Uterus (tissue), 2 donors: Measurements from ENCODE around the gene IGSF1.

Experiments used
- POLR2A ChIP-seq, 2 donors: fragments of 450-650 bp; IDR thresholded peaks; one replicate each; pipeline ENCODE4 v1.6.1; 2016; ENCODE audit warnings: antibody characterized with exemption in 2 of 2, mild to moderate bottlenecking in 1 of 2, moderate library complexity in 1 of 2
- TF ChIP-seq, protein P1 (sequence below), 4 experiments: fragments of 200-600 bp in 2 of 4; fragments of 450-650 bp in 2 of 4; sonication (generic) in 2 of 4; IDR thresholded peaks; one replicate each; pipeline ENCODE4 v1.5.1; 2016 to 2019; ENCODE audit warnings: antibody characterized with exemption in 4 of 4, mild to moderate bottlenecking in 2 of 4, moderate library complexity in 1 of 4

DNA sequence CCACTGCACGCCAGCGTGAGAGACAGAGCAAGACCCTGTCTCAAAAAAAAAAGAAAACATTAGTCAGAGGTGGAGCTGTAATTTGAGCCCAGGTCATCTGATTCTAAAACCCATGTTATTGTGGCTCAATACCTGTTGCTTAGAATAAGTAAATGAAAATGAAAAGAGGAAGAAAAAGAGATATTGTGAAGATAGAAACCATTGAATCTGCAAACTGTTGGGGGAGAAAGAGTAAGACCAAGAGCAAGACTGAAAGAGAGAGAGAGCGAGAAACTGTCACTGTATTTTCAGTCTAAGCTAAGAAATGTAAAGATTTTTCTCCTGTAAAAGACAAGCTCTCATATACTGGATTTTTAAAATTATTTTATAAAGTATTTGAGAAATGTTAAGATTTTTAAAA, 9.7 kb upstream of the IGSF1 start:
- TF ChIP-seq POLR2A (IDR thresholded peaks at IDR 0.05), result no peak
- TF ChIP-seq, protein P1, sequence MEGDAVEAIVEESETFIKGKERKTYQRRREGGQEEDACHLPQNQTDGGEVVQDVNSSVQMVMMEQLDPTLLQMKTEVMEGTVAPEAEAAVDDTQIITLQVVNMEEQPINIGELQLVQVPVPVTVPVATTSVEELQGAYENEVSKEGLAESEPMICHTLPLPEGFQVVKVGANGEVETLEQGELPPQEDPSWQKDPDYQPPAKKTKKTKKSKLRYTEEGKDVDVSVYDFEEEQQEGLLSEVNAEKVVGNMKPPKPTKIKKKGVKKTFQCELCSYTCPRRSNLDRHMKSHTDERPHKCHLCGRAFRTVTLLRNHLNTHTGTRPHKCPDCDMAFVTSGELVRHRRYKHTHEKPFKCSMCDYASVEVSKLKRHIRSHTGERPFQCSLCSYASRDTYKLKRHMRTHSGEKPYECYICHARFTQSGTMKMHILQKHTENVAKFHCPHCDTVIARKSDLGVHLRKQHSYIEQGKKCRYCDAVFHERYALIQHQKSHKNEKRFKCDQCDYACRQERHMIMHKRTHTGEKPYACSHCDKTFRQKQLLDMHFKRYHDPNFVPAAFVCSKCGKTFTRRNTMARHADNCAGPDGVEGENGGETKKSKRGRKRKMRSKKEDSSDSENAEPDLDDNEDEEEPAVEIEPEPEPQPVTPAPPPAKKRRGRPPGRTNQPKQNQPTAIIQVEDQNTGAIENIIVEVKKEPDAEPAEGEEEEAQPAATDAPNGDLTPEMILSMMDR (IDR thresholded peaks at IDR 0.05), result no peak
